K562 (cell line): ENCODE data around the gene BCKDHB. TPM values are rescaled to one million over a fixed set of nuclear protein-coding genes. Genes with fewer than 3 reads are reported as not detected.

Experiments
- NR2C2 ChIP-seq, 2 experiments: fragments of 200-800 bp in 1 of 2; sonication (Bioruptor generic) in 1 of 2; sonication (generic) in 1 of 2; formaldehyde crosslinking in 1 of 2; IDR thresholded peaks; 2 replicates each; pipeline versions ENCODE4 v1.6.1 to v1.8.0; 2016 to 2022; ENCODE audit warnings: mild to moderate bottlenecking in 1 of 2, missing compliant biosample characterization in 1 of 2, missing genetic modification characterization in 1 of 2, missing genetic modification reagents in 1 of 2
- ZZZ3 ChIP-seq: fragments of 450-650 bp; IDR thresholded peaks from 2 replicates; pipeline ENCODE4 v1.6.1; 2016; ENCODE audit warnings: antibody characterized with exemption, mild to moderate bottlenecking, moderate library complexity
- polyA plus RNA-seq, 8 experiments: library from polyadenylated mRNA; depleted of rRNA in 4 of 8; stranded (reverse) in 5 of 8; unstranded in 3 of 8; fragments of >200 nt; fragmentation: Nextera tagmentation in 2 of 8; fragmentation: Illumina TruSeq in 1 of 8; extraction: Ambion mirVana in 2 of 8; extraction: Trizol in 1 of 8; gene quantifications; 2 replicates each; pipeline versions ENCODE4 v1.2.1 to v1.2.3, GENCODE V29; 2011 to 2014; ENCODE audit warnings: inconsistent platforms in 1 of 8, missing spikeins in 1 of 8
- total RNA-seq, 7 experiments: library from RNA; depleted of rRNA in 6 of 7; stranded (reverse); fragments of >200 nt in 6 of 7; fragmentation: Illumina TruSeq in 2 of 7; extraction: Trizol in 2 of 7; gene quantifications; 2 replicates each; pipeline versions ENCODE4 v1.2.1 to v1.2.3, GENCODE V29; 2011 to 2021; ENCODE audit warnings: low replicate concordance in 1 of 7
- TF ChIP-seq, protein P1 (sequence below), 2 experiments: fragments of 450-650 bp in 1 of 2; sonication (generic) in 1 of 2; formaldehyde crosslinking in 1 of 2; IDR thresholded peaks; 2 replicates each; pipeline versions ENCODE4 v1.7.1 to v1.9.0; 2016 to 2022; ENCODE audit warnings: inconsistent platforms in 1 of 2, mild to moderate bottlenecking in 1 of 2, missing genetic modification reagents in 1 of 2
- TF ChIP-seq, protein P2 (sequence below): fragments of 450-650 bp; formaldehyde crosslinking; IDR thresholded peaks from 2 replicates; pipeline ENCODE4 v1.4.0; 2020; ENCODE audit warnings: mild to moderate bottlenecking, moderate library complexity

BCKDHB gene
- total and polyA plus RNA-seq, 9 of the 15 experiments (the other 6 are each of a cell fraction or from before 2014, with no cell fraction given) = 4.1 to 23.7 (median 7.5) TPM

DNA sequence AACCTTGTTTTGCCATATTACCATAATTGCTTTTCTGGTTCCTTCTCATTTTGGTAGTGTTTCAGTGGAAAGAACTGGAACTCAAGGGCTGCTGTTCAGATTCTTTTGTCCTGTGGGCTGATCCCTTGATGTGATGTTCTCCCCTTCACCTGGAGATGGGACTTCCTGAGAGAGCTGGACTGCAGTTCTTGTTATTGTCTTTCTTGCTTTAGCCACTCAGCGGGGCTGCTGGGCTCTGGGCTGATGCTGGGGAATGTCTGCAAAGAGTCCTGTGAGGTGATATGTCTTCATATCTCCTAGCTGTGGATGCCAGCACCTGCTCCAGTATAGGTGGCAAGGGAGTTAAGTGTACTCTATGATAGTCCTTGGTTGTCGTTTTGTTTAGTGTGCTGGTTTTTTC lies 79.0 kb downstream of the BCKDHB start (continued):
- TF ChIP-seq, protein P1, sequence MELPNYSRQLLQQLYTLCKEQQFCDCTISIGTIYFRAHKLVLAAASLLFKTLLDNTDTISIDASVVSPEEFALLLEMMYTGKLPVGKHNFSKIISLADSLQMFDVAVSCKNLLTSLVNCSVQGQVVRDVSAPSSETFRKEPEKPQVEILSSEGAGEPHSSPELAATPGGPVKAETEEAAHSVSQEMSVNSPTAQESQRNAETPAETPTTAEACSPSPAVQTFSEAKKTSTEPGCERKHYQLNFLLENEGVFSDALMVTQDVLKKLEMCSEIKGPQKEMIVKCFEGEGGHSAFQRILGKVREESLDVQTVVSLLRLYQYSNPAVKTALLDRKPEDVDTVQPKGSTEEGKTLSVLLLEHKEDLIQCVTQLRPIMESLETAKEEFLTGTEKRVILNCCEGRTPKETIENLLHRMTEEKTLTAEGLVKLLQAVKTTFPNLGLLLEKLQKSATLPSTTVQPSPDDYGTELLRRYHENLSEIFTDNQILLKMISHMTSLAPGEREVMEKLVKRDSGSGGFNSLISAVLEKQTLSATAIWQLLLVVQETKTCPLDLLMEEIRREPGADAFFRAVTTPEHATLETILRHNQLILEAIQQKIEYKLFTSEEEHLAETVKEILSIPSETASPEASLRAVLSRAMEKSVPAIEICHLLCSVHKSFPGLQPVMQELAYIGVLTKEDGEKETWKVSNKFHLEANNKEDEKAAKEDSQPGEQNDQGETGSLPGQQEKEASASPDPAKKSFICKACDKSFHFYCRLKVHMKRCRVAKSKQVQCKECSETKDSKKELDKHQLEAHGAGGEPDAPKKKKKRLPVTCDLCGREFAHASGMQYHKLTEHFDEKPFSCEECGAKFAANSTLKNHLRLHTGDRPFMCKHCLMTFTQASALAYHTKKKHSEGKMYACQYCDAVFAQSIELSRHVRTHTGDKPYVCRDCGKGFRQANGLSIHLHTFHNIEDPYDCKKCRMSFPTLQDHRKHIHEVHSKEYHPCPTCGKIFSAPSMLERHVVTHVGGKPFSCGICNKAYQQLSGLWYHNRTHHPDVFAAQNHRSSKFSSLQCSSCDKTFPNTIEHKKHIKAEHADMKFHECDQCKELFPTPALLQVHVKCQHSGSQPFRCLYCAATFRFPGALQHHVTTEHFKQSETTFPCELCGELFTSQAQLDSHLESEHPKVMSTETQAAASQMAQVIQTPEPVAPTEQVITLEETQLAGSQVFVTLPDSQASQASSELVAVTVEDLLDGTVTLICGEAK (IDR thresholded peaks at IDR 0.05) = no peak
- TF ChIP-seq, protein P1 (CRISPR knock-in tag; IDR thresholded peaks at IDR 0.05) = no peak
- TF ChIP-seq ZZZ3 (no peak), NR2C2 (CRISPR knock-in tag; IDR thresholded peaks at IDR 0.05) (no peak), NR2C2 (tag; IDR thresholded peaks at IDR 0.05) (no peak)
- TF ChIP-seq, protein P2, sequence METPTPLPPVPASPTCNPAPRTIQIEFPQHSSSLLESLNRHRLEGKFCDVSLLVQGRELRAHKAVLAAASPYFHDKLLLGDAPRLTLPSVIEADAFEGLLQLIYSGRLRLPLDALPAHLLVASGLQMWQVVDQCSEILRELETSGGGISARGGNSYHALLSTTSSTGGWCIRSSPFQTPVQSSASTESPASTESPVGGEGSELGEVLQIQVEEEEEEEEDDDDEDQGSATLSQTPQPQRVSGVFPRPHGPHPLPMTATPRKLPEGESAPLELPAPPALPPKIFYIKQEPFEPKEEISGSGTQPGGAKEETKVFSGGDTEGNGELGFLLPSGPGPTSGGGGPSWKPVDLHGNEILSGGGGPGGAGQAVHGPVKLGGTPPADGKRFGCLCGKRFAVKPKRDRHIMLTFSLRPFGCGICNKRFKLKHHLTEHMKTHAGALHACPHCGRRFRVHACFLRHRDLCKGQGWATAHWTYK (CRISPR knock-in tag) = no peak
